GM23338 (cell line): ENCODE results near the gene PUS1. TPM values are rescaled to one million over a fixed set of nuclear protein-coding genes. Genes with fewer than 3 reads are reported as not detected.

ENCODE experiments used
- ATAC-seq: fragments of 200-7000 bp; cut with Tn5 transposase; 3 replicates; pipeline ENCODE4 v1.9.1; 2020
- DNase-seq: peaks from one replicate; pipeline ENCODE4 v3.0.0-alpha.2; 2015; ENCODE audit warnings: low spot score
- H2AFZ ChIP-seq: fragments of 200-600 bp; sonication (generic); 2 replicates; pipeline ENCODE4 v1.8.0; 2016; ENCODE audit warnings: antibody characterized with exemption, mild to moderate bottlenecking, moderate library complexity
- H3F3A ChIP-seq: fragments of 200-600 bp; sonication (generic); replicated peaks from 2 replicates; pipeline ENCODE4 v1.8.0; 2017; ENCODE audit warnings: antibody characterized with exemption, mixed run types, low read depth
- H3K27ac ChIP-seq: fragments of 200-600 bp; sonication (generic); 2 replicates; pipeline ENCODE4 v1.6.1; 2016; ENCODE audit warnings: low read depth
- H3K27me3 ChIP-seq: fragments of 200-600 bp; sonication (generic); 2 replicates; pipeline ENCODE4 v1.8.0; 2016; ENCODE audit warnings: mild to moderate bottlenecking, mixed run types, moderate library complexity; ENCODE audit not compliant: insufficient read depth
- H3K36me3 ChIP-seq: fragments of 200-600 bp; sonication (generic); 2 replicates; pipeline ENCODE4 v1.8.0; 2016; ENCODE audit warnings: mild to moderate bottlenecking; ENCODE audit not compliant: insufficient read depth
- H3K4me1 ChIP-seq: fragments of 200-600 bp; sonication (generic); 2 replicates; pipeline ENCODE4 v1.8.0; 2016; ENCODE audit warnings: mild to moderate bottlenecking, moderate library complexity; ENCODE audit not compliant: insufficient read depth
- H3K4me2 ChIP-seq: fragments of 200-600 bp; sonication (generic); 2 replicates; pipeline ENCODE4 v1.7.1; 2017; ENCODE audit warnings: mixed run types
- H3K4me3 ChIP-seq: fragments of 200-600 bp; sonication (generic); 2 replicates; pipeline ENCODE4 v1.6.1; 2016; ENCODE audit warnings: mixed run types
- H3K79me2 ChIP-seq: fragments of 200-600 bp; sonication (generic); replicated peaks from 2 replicates; pipeline ENCODE4 v1.8.0; 2017; ENCODE audit warnings: mild to moderate bottlenecking; ENCODE audit not compliant: insufficient read depth
- H3K9me2 ChIP-seq: fragments of 200-600 bp; sonication (generic); 2 replicates; pipeline ENCODE4 v1.8.0; 2017; ENCODE audit not compliant: insufficient read depth
- H4K20me1 ChIP-seq: fragments of 200-600 bp; sonication (generic); replicated peaks from 2 replicates; pipeline ENCODE4 v1.8.0; 2017; ENCODE audit warnings: mild to moderate bottlenecking; ENCODE audit not compliant: insufficient read depth
- H3K27ac Mint-ChIP-seq: 2 replicates; pipeline ENCODE4 v1.8.0; 2020; ENCODE audit warnings: inconsistent platforms, mild to moderate bottlenecking, moderate library complexity, mixed read lengths
- H3K27me3 Mint-ChIP-seq: 3 replicates; pipeline ENCODE4 v1.8.0; 2022; ENCODE audit warnings: low read depth, mild to moderate bottlenecking, moderate library complexity, mixed read lengths, inconsistent platforms; ENCODE audit not compliant: insufficient read depth, poor library complexity
- H3K36me3 Mint-ChIP-seq: 3 replicates; pipeline ENCODE4 v1.8.0; 2021; ENCODE audit warnings: low read depth, mild to moderate bottlenecking, inconsistent platforms, moderate library complexity, mixed read lengths
- H3K4me1 Mint-ChIP-seq: 3 replicates; pipeline ENCODE4 v1.8.0; 2020; ENCODE audit warnings: mild to moderate bottlenecking, inconsistent platforms, mixed read lengths
- H3K4me3 Mint-ChIP-seq: 3 replicates; pipeline ENCODE4 v1.8.0; 2021; ENCODE audit warnings: moderate library complexity, mild to moderate bottlenecking, inconsistent platforms, mixed read lengths
- H3K9me3 Mint-ChIP-seq: 3 replicates; pipeline ENCODE4 v1.8.0; 2020; ENCODE audit warnings: moderate library complexity, mild to moderate bottlenecking, inconsistent platforms, mixed read lengths
- CREB1 ChIP-seq: fragments of 250-450 bp; sonication (Bioruptor Pico); IDR thresholded peaks from 2 replicates; pipeline ENCODE4 v1.5.0; 2020; ENCODE audit warnings: low read depth, mild to moderate bottlenecking, moderate library complexity
- EZH2 ChIP-seq: fragments of 200-600 bp; sonication (generic); IDR thresholded peaks from one replicate; pipeline ENCODE4 v1.8.0; 2017; ENCODE audit warnings: antibody characterized with exemption, mild to moderate bottlenecking, low read depth; ENCODE audit not compliant: unreplicated experiment
- EZH2phosphoT487 ChIP-seq: fragments of 200-600 bp; sonication (generic); IDR thresholded peaks from one replicate; pipeline ENCODE4 v1.8.1; 2018; ENCODE audit warnings: antibody characterized with exemption; ENCODE audit not compliant: unreplicated experiment
- NANOG ChIP-seq: IDR thresholded peaks from 2 replicates; pipeline ENCODE4 v1.6.1; 2016; ENCODE audit warnings: antibody characterized with exemption, borderline replicate concordance
- REST ChIP-seq: IDR thresholded peaks from one replicate; pipeline ENCODE4 v1.6.1; 2018; ENCODE audit warnings: antibody characterized with exemption; ENCODE audit not compliant: unreplicated experiment
- ZNF462 ChIP-seq: fragments of 250-450 bp; sonication (Bioruptor Pico); IDR thresholded peaks from 2 replicates; pipeline ENCODE4 v1.5.0; 2020; ENCODE audit warnings: mild to moderate bottlenecking, moderate library complexity
- polyA plus RNA-seq: library from polyadenylated mRNA; unstranded; fragments of >200 nt; fragmentation: Nextera tagmentation; extraction: Ambion mirVana; gene quantifications from 2 replicates; pipeline ENCODE4 v1.2.1, GENCODE V29; 2016
- total RNA-seq: library from RNA; depleted of rRNA; stranded (reverse); fragments of >200 nt; shearing (Covaris generic); gene quantifications from 2 replicates; pipeline ENCODE4 v1.2.3, GENCODE V29; 2014
- TF ChIP-seq, protein P1 (sequence below), 2 experiments: fragments of 200-600 bp in 1 of 2; sonication (generic) in 1 of 2; conservative IDR thresholded peaks; 2 replicates each; pipeline versions ENCODE4 v1.5.1 to v1.6.1; 2016 to 2017; ENCODE audit warnings: antibody characterized with exemption in 2 of 2, low read depth in 2 of 2, mild to moderate bottlenecking in 2 of 2, moderate library complexity in 1 of 2

The PUS1 gene
- total and polyA plus RNA-seq, 2 experiments from 2014 or later = 52.4 to 73.0 TPM

- 0 out of 3 replicates have a peak, but pooled peaks cover 5% of the 10 kb centered on the region for H3K36me3 Mint-ChIP-seq
- TF ChIP-seq EZH2phosphoT487 (no peak), ZNF462 (no peak), NANOG (no peak), REST (no peak), CREB1 (CRISPR knock-in tag) (no peak), EZH2 (no peak)
- TF ChIP-seq, protein P1, sequence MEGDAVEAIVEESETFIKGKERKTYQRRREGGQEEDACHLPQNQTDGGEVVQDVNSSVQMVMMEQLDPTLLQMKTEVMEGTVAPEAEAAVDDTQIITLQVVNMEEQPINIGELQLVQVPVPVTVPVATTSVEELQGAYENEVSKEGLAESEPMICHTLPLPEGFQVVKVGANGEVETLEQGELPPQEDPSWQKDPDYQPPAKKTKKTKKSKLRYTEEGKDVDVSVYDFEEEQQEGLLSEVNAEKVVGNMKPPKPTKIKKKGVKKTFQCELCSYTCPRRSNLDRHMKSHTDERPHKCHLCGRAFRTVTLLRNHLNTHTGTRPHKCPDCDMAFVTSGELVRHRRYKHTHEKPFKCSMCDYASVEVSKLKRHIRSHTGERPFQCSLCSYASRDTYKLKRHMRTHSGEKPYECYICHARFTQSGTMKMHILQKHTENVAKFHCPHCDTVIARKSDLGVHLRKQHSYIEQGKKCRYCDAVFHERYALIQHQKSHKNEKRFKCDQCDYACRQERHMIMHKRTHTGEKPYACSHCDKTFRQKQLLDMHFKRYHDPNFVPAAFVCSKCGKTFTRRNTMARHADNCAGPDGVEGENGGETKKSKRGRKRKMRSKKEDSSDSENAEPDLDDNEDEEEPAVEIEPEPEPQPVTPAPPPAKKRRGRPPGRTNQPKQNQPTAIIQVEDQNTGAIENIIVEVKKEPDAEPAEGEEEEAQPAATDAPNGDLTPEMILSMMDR (conservative IDR thresholded peaks at IDR 0.05; ENCODE audit: low read depth in 2 of 2) = no peak
- no peak overlapping the region for H2AFZ ChIP-seq
- H3K4me1 Mint-ChIP-seq = peaks cover 3% of the 10 kb centered on the region; the same call in 1 of the 3 replicates
- H3K27me3 ChIP-seq = no peaks in the 10 kb centered on the region
- DNase-seq (no peak), ATAC-seq (no peak)
- peaks cover 8% of the 10 kb centered on the region for H4K20me1 ChIP-seq
- 0 out of 2 replicates have a peak, but pooled peaks cover 8% of the 10 kb centered on the region for H3F3A ChIP-seq
- H3K27me3 Mint-ChIP-seq = peaks cover 8% of the 10 kb centered on the region
- no peaks in the 10 kb centered on the region for H3K4me1 ChIP-seq
- peak overlapping the region; percentile 77 for H3K27ac Mint-ChIP-seq
- H3K9me3 Mint-ChIP-seq = no peaks in the 10 kb centered on the region
- no peak overlapping the region for H3K4me3 Mint-ChIP-seq
- H3K9me2 ChIP-seq = no peaks in the 10 kb centered on the region
- peaks cover 12% of the 10 kb centered on the region for H3K79me2 ChIP-seq
- no peaks in the 10 kb centered on the region for H3K36me3 ChIP-seq
- H3K4me3 ChIP-seq = no peak overlapping the region
- H3K27ac ChIP-seq = no peak overlapping the region
- H3K4me2 ChIP-seq = no peak overlapping the region
These were observed 23.4 kb upstream of the PUS1 start for GRCh38 chr12:131905630-131906091.
